Metanephros (tissue), 2 donors: ENCODE data around the gene MDH2. TPM values are rescaled to one million over a fixed set of nuclear protein-coding genes. Genes with fewer than 3 reads are reported as not detected.

Experiments used
- small RNA-seq: library from RNA; depleted of rRNA; stranded (forward); fragments of <200 nt; gene quantifications from one replicate; pipeline ENCODE3, GENCODE V24; 2014; ENCODE audit warnings: low replicate concordance
- total RNA-seq: library from RNA; depleted of rRNA; stranded (reverse); fragments of >200 nt; gene quantifications from one replicate; pipeline ENCODE4 v1.2.3, GENCODE V29; 2014

Gene MDH2, protein sequence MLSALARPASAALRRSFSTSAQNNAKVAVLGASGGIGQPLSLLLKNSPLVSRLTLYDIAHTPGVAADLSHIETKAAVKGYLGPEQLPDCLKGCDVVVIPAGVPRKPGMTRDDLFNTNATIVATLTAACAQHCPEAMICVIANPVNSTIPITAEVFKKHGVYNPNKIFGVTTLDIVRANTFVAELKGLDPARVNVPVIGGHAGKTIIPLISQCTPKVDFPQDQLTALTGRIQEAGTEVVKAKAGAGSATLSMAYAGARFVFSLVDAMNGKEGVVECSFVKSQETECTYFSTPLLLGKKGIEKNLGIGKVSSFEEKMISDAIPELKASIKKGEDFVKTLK
- total RNA-seq, result 90.4 TPM

DNA sequence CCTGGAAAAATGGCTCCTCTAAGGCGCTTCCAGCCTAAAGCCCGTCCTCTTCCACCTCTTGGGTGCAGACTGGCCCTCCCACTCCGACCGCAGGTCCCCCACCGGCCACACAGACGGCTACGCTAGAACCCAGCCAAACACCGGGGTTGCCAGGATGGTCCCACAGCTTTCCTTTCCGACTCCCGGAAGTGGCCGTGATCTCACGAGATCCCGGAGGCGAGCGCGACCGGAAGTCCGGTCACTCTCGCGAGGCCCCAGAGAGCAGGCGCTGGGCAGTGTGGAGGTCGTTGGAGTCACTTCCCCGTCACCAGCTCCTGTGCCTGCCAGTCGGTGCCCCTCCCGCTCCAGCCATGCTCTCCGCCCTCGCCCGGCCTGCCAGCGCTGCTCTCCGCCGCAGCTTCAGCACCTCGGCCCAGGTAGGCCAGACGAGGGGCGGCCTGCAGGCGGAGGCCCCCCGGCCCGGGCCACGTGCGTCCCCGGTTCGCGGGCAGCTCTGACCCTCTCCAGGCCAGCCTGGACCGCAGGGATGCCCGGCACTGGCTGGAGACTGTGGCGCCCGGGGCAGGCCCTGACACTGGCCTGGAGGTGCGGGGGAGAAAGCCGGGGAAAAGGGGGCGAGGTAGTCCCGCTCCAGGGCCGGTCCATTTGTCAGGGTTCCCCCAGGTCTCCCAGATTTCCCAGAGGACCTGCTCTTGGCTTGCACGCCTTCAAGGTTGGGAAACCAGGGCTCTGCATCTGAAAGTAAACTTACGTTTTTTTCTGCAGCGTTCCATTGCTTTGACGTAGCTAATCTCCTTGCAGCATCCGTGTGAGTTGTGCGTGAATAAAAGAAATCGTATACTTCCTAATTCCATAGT lies at the start of gene MDH2, which contains the start of gene STYXL1:
MDH2 (plus strand) TSS at position 296 of the 857 bp plus-strand sequence; CDS start at position 351, 55 bp downstream.
STYXL1 (minus strand) TSS at position 190 of the 857 bp plus-strand sequence. CDS start 17,477 bp downstream, outside the sequence.

Small RNA genes within 50 kb of the gene (small RNA-seq; reads per million reads assigned to genes)
- not detected for gene RNU6-863P

Other genes with a start within 250 kb of the MDH2 start
- 1.7 TPM for gene CCL24, start 234.3 kb upstream of the MDH2 start, total RNA-seq
- 31.4 TPM for gene RHBDD2, start 169.1 kb upstream of the MDH2 start, total RNA-seq
- gene POR, start 133.0 kb upstream of the MDH2 start, total RNA-seq, result 59.2 TPM
- gene TMEM120A, start 53.5 kb upstream of the MDH2 start, total RNA-seq, result 20.8 TPM
- 24.9 TPM for gene STYXL1, start 106 bp upstream of the MDH2 start, total RNA-seq
- gene SRRM3, start 153.8 kb downstream of the MDH2 start, total RNA-seq, result 1.5 TPM